Stimulated activated naive B cell treated with anti-CD40 and anti-IgM and Interleukin-4, amounts not matched to agents 10 μg/mL and 1 μg/mL and 100 μg/mL, for 72 hours (primary cell): ENCODE measurements around the gene SLC39A13.
A peak's percentile ranks its signal among the peaks of the same experiment; 100 is the strongest.

Experiments used
- ATAC-seq, 2 donors: fragments of 150-1000 bp; cut with Tn5 transposase; replicated peaks; 2 replicates each; pipeline ENCODE4 v1.10.0; 2021; ENCODE audit warnings: moderate library complexity in 1 of 2
- DNase-seq: peaks from one replicate; pipeline ENCODE4 v3.0.0; 2021
- H3K27ac Mint-ChIP-seq: one replicate; pipeline ENCODE4 v1.8.0; 2022; ENCODE audit warnings: mild to moderate bottlenecking, mixed read lengths
- H3K27me3 Mint-ChIP-seq, 2 donors: one replicate each; pipeline ENCODE4 v1.8.0; 2022; ENCODE audit warnings: mixed read lengths in 2 of 2
- H3K36me3 Mint-ChIP-seq, 2 donors: one replicate each; pipeline ENCODE4 v1.8.0; 2022; ENCODE audit warnings: mixed read lengths in 2 of 2, mild to moderate bottlenecking in 1 of 2
- H3K4me1 Mint-ChIP-seq, 2 donors: one replicate each; pipeline ENCODE4 v1.8.0; 2022; ENCODE audit warnings: mixed read lengths in 2 of 2, mild to moderate bottlenecking in 1 of 2
- H3K4me3 Mint-ChIP-seq, 2 donors: one replicate each; pipeline ENCODE4 v1.8.0; 2022; ENCODE audit warnings: mild to moderate bottlenecking in 2 of 2, mixed read lengths in 2 of 2, moderate library complexity in 1 of 2
- H3K9me3 Mint-ChIP-seq, 2 donors: one replicate each; pipeline ENCODE4 v1.8.0; 2022; ENCODE audit warnings: mixed read lengths in 2 of 2, mild to moderate bottlenecking in 1 of 2

SLC39A13 gene

GRCh38 chr11:47460571-47461235 lies 52.3 kb downstream of the SLC39A13 start:
- no peaks in the 10 kb centered on the region for H3K27me3 Mint-ChIP-seq
- no peaks in the 10 kb centered on the region for H3K9me3 Mint-ChIP-seq
- peaks cover 20 to 23% of the 10 kb centered on the region in 2 donors for H3K36me3 Mint-ChIP-seq
- ATAC-seq (no peak), DNase-seq (no peak)
- no peak overlapping the region for H3K4me3 Mint-ChIP-seq
- H3K4me1 Mint-ChIP-seq = peaks cover 9 to 23% of the 10 kb centered on the region in 2 donors
- peak overlapping the region; percentile 57 for H3K27ac Mint-ChIP-seq

GRCh38 chr11:47461876-47462275 lies 53.5 kb downstream of the SLC39A13 start:
- H3K36me3 Mint-ChIP-seq = peaks cover 20 to 25% of the 10 kb centered on the region in 2 donors
- no peaks in the 10 kb centered on the region for H3K27me3 Mint-ChIP-seq
- ATAC-seq = no peak
- H3K4me1 Mint-ChIP-seq = peaks cover 7 to 23% of the 10 kb centered on the region in 2 donors
- H3K9me3 Mint-ChIP-seq = no peaks in the 10 kb centered on the region
- no peak for DNase-seq
- peak overlapping the region; percentile 83 for H3K27ac Mint-ChIP-seq
- no peak overlapping the region for H3K4me3 Mint-ChIP-seq

GRCh38 chr11:47464483-47464882 lies 56.1 kb downstream of the SLC39A13 start:
- H3K4me1 Mint-ChIP-seq = peaks cover 10 to 39% of the 10 kb centered on the region in 2 donors
- no peak overlapping the region for H3K4me3 Mint-ChIP-seq
- no peaks in the 10 kb centered on the region for H3K9me3 Mint-ChIP-seq
- H3K27ac Mint-ChIP-seq = no peak overlapping the region
- ATAC-seq (peak in 1 of 2 donors; percentile 34), DNase-seq (no peak)
- peaks cover 38 to 49% of the 10 kb centered on the region in 2 donors for H3K36me3 Mint-ChIP-seq
- no peaks in the 10 kb centered on the region for H3K27me3 Mint-ChIP-seq
